HG03280 (cell line): ENCODE results near the gene TRIM72.
"Not testable (repeated sequence)": the region's sequence is repeated elsewhere in the genome, so short reads cannot be mapped to it uniquely, and the experiment has no call there.

Experiments
- ATAC-seq: cut with Tn5 transposase; IDR thresholded peaks from one replicate; pipeline ENCODE4 v1.9.1; 2021; ENCODE audit warnings: mild to moderate bottlenecking, moderate library complexity; ENCODE audit not compliant: unreplicated experiment

The TRIM72 gene

DNA sequence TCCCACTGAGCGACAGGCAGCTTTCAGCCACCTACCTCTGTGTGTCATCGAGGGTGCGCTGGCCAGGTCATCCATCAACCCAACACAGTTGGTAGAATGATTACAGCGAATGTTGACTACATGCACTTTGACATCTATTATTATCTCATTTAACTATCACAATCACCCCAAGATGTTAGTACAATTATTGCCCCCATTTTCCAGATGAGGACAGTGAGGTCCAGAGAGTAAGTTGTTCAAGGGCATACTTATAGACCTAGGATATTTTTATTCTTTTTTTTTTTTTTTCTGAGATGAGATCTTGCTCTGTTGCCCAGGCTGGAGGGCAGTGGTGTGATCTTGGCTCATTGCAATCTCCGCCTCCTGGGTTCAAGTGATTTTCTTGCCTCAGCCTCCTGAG is 37.5 kb downstream of the TRIM72 start:
- no peak for ATAC-seq

DNA sequence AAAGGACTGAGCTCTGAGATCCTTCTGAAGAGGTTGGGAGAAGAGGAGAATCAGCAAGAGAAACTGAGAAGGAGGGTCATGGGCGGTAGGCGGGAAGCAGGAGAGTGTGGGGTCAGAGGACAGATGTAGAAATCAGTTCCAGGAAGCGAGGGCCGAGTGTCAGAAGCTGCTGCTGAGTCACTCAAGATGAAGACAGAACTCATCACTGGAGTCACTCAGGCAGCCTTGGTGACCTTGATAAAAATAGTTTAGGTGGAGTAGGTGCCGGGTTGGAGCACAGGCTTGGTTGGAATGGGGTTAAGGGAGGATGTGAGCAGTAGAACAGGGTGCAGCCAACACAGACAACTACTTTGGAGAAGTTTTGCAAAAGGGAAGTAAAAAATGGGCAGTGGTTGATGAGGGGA is 39.7 kb downstream of the TRIM72 start:
- ATAC-seq: no peak

GRCh38 chr16:31256466-31256865 is 42.5 kb downstream of the TRIM72 start:
- no peak for ATAC-seq

GRCh38 chr16:31258366-31258765 is 44.4 kb downstream of the TRIM72 start:
- ATAC-seq: no peak

- no peak for ATAC-seq
These were observed 46.4 kb downstream of the TRIM72 start for GRCh38 chr16:31260136-31260931.

GRCh38 chr16:31262084-31262483 is 48.2 kb downstream of the TRIM72 start:
- no peak for ATAC-seq

GRCh38 chr16:31265329-31266245 is 51.7 kb downstream of the TRIM72 start:
- ATAC-seq: peak; percentile 87

GRCh38 chr16:31267332-31268032 is 53.6 kb downstream of the TRIM72 start:
- no peak for ATAC-seq

DNA sequence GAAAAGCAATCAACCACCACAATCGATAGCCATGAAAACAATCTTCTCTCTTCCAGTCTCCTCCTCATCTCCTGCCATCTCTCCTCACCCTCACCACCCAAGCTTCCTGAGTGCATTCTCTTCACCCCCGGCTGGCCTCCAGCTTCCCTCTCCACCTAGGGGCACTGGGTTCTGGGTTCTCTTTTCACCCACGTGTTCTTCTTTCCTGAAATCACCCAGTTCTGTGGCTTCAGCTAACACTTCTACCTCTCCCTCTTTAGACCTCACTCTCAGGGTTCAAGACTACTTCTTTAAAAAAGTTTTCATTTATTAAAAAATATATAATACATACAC is 54.1 kb downstream of the TRIM72 start:
- no peak for ATAC-seq

GRCh38 chr16:31268891-31269290 is 55.0 kb downstream of the TRIM72 start:
- no peak for ATAC-seq

DNA sequence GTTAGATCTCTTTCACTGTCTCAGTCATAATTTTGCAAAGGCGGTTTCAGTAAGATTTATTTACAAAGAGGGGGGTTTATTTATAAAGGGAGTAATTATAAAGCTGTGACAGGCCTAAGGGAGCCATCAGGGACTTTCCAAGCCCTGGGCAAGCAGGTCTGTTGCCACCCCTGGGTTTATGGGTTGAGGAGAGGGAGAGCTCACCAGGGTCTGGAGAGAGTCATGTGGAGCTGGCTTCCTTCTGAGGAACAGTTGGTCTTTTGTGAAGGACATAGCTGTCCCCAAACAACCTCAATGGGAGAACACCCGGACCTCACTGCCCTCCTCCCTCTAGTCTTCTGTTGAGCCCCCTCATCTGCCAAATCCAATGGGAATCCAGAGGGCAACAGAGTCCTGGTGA is 55.6 kb downstream of the TRIM72 start:
- ATAC-seq: no peak

DNA sequence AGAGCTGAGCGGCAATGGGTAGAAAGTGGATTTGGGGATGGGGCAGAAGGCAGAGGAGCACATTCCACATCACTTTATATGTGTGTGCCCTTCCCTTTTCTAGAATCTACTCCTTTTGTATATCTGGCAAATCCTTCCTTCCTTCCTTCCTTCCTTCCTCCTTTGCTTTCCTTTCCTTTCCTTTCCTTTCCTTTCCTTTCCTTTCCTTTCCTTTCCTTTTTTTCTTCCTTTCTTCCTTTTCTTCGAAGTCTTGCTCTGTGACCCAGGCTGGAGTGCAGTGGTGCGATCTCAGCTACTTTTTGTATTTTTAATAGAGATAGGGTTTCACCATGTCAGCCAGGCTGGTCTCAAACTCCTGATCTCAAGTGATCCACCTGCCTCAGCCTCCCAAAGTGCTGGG is 56.1 kb downstream of the TRIM72 start:
- not testable (repeated sequence) for ATAC-seq

DNA sequence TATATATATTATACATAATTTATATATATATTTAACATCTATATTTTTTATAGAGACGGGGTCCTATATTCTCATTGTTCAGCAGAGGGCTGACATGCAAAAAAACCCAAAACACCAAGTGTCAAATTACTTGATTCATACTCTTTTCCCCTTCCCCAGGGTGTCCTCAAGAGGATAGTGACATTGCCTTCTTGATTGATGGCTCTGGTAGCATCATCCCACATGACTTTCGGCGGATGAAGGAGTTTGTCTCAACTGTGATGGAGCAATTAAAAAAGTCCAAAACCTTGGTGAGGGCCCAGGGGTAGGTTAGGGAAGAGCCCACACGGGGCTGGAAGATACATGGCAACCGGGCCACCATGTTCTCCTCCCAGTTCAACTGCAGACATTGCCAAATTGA is 56.9 kb downstream of the TRIM72 start:
- no peak for ATAC-seq

- ATAC-seq: no peak
These were observed 57.8 kb downstream of the TRIM72 start for GRCh38 chr16:31271621-31272190.

DNA sequence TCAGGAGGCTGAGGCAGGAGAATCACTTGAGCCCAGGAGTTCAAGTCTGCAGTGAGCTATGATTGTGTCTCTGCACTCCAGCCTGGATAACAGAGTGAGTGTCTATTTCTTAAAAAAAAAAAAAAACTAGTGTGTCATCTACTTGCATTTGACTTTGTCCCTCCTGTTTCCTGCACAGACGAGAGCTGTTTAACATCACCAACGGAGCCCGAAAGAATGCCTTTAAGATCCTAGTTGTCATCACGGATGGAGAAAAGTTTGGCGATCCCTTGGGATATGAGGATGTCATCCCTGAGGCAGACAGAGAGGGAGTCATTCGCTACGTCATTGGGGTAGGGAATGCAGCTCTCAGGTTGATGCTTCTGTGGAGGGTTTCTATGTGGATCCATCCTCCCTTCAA is 59.3 kb downstream of the TRIM72 start:
- no peak for ATAC-seq

DNA sequence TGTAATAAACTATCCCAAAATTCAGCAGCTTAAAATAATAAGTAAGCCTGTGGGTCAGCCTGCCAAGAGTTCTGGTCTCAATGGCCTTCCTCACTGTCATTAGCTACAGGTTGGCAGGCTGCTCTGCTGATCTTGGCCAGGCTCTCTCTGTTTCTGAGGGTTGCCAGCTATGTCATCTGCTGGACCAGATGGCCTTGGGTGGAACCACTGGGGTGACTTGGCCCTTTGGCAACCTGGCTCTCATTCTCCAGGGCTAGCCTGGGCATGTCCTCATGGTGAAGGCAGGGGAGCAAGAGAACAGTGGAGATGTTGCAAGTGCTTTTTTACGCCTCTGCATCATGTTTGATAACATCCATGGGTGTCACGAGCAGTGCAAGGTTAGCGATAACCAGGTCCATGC is 59.8 kb downstream of the TRIM72 start:
- no peak for ATAC-seq

- no peak for ATAC-seq
These were observed 61.2 kb downstream of the TRIM72 start for GRCh38 chr16:31274831-31275816.

- no peak for ATAC-seq
These were observed 62.7 kb downstream of the TRIM72 start for GRCh38 chr16:31276600-31276999.

DNA sequence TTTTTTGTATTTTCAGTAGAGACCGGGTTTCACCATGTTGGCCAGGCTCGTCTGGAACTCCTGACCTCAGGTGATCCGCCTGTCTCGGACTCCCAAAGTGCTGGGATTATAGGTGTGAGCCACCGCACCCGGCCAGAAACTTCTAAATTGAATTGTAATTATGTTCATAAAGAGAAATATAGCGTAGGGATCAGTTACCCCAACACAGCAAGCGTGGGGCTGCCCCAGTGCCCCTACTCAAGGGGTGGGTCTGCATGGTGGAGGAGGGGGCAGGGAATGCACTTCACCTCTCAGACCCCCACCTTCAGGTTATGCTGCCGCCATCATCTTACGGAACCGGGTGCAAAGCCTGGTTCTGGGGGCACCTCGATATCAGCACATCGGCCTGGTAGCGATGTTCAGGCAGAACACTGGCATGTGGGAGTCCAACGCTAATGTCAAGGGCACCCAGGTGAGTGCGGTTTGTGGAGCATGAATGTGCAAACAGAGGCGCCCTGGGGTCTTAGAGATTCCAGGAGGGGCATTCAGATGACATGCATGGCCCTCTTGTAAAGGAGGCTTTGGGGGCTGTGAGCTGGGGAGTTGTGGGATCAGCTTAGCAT is 63.8 kb downstream of the TRIM72 start:
- ATAC-seq: no peak

DNA sequence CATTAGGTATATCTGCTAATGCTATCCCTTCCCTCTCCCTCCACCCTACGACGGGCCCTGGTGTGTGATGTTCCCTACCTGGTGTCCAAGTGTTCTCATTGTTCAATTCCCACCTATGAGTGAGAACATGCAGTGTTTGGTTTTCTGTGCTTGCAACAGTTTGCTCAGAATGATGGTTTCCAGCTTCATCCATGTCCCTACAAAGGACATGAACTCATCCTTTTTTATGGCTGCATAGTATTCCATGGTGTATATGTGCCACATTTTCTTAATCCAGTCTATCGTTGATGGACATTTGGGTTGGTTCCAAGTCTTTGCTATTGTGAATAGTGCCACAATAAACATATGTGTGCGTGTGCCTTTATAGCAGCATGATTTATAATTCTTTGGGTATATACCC is 64.9 kb downstream of the TRIM72 start:
- ATAC-seq: not testable (repeated sequence)
